T-helper 1 cell (primary cell): ENCODE data around the gene CA9.

Source experiments
- DNase-seq, 5 donors: peaks; one replicate each; pipeline ENCODE4 v3.0.0-alpha.2; 2012 to 2020

Gene CA9

GRCh38 chr9:35675732-35676392, 2.1 kb downstream of the CA9 start:
- DNase-seq = peak in 1 of 5 donors; percentile 30

- DNase-seq = no peak
These were observed 5.4 kb downstream of the CA9 start for GRCh38 chr9:35679091-35679490.

- no peak for DNase-seq
These were observed 6.1 kb downstream of the CA9 start for GRCh38 chr9:35679766-35680330.

GRCh38 chr9:35680331-35681105, 6.8 kb downstream of the CA9 start:
- no peak for DNase-seq

GRCh38 chr9:35681341-35682002, 7.7 kb downstream of the CA9 start:
- DNase-seq = no peak

- DNase-seq = no peak
These were observed 8.3 kb downstream of the CA9 start for GRCh38 chr9:35682051-35682450.

- no peak for DNase-seq
These were observed 9.0 kb downstream of the CA9 start for GRCh38 chr9:35682520-35683315.

- DNase-seq = no peak
These were observed 9.6 kb downstream of the CA9 start for GRCh38 chr9:35683323-35683722.

GRCh38 chr9:35684921-35685320, 11.2 kb downstream of the CA9 start:
- DNase-seq = no peak

- no peak for DNase-seq
These were observed 11.8 kb downstream of the CA9 start for GRCh38 chr9:35685506-35685905.

GRCh38 chr9:35686222-35687203, 12.8 kb downstream of the CA9 start:
- no peak for DNase-seq

GRCh38 chr9:35687306-35687705, 13.6 kb downstream of the CA9 start:
- DNase-seq = no peak

GRCh38 chr9:35687972-35688557, 14.3 kb downstream of the CA9 start:
- DNase-seq = no peak

- peak in 1 of 5 donors; percentile 27 for DNase-seq
These were observed 15.1 kb downstream of the CA9 start for GRCh38 chr9:35688558-35689541.

- no peak for DNase-seq
These were observed 16.0 kb downstream of the CA9 start, which contains the start of gene TPM2 for GRCh38 chr9:35689542-35690293. Gene TPM2 (minus strand): TSS chr9:35689925. CDS start chr9:35689817, 108 bp downstream.

- DNase-seq = no peak
These were observed 16.5 kb downstream of the CA9 start for GRCh38 chr9:35690294-35690613.

GRCh38 chr9:35690614-35691333, 17.0 kb downstream of the CA9 start:
- DNase-seq = peak in 2 of 5 donors; percentile 28 to 29

- DNase-seq = no peak
These were observed 17.6 kb downstream of the CA9 start for GRCh38 chr9:35691334-35691650.
